Esophagus squamous epithelium (tissue), 4 donors: ENCODE results near the gene SLIT1.

ENCODE experiments used
- CTCF ChIP-seq, 6 experiments: fragments of 450-650 bp in 4 of 6; fragments of 200-600 bp in 2 of 6; sonication (generic) in 2 of 6; IDR thresholded peaks; one replicate each; pipeline ENCODE4 v1.5.1; 2016 to 2019; ENCODE audit warnings: antibody characterized with exemption in 6 of 6, mild to moderate bottlenecking in 4 of 6, moderate library complexity in 4 of 6
- POLR2A ChIP-seq, 4 donors: fragments of 450-650 bp; IDR thresholded peaks; one replicate each; pipeline ENCODE4 v1.6.1; 2017; ENCODE audit warnings: antibody characterized with exemption in 4 of 4, mild to moderate bottlenecking in 4 of 4, moderate library complexity in 3 of 4

- TF ChIP-seq POLR2A (IDR thresholded peaks at IDR 0.05) (no peak), CTCF (IDR thresholded peaks at IDR 0.05) (no peak)
Observed at GRCh38 chr10:97022616-97023015, 163.1 kb downstream of the SLIT1 start.
